K562 (cell line): ENCODE measurements around the gene FAM234A. TPM values are rescaled to one million over a fixed set of nuclear protein-coding genes. Genes with fewer than 3 reads are reported as not detected.

Experiments
- ARNT ChIP-seq, 2 experiments: fragments of 450-650 bp; IDR thresholded peaks; 2 replicates each; pipeline ENCODE4 v1.6.1; 2016; ENCODE audit warnings: mild to moderate bottlenecking in 1 of 2
- CBFA2T3 ChIP-seq: fragments of 450-650 bp; IDR thresholded peaks from 2 replicates; pipeline ENCODE4 v1.6.1; 2017
- NR2C2 ChIP-seq, 2 experiments: fragments of 200-800 bp in 1 of 2; sonication (Bioruptor generic) in 1 of 2; sonication (generic) in 1 of 2; formaldehyde crosslinking in 1 of 2; IDR thresholded peaks; 2 replicates each; pipeline versions ENCODE4 v1.6.1 to v1.8.0; 2016 to 2022; ENCODE audit warnings: mild to moderate bottlenecking in 1 of 2, missing compliant biosample characterization in 1 of 2, missing genetic modification characterization in 1 of 2, missing genetic modification reagents in 1 of 2
- SNIP1 ChIP-seq: fragments of 450-650 bp; IDR thresholded peaks from 2 replicates; pipeline ENCODE4 v1.7.1; 2017; ENCODE audit warnings: low read depth, mild to moderate bottlenecking
- TBP ChIP-seq: optimal IDR thresholded peaks from 2 replicates; pipeline ENCODE3; 2011; ENCODE audit warnings: low read depth, low read length, improper control_type of control experiment
- THAP12 ChIP-seq: fragments of 250-450 bp; sonication (Bioruptor Pico); IDR thresholded peaks from 2 replicates; pipeline ENCODE4 v1.9.0; 2021; ENCODE audit warnings: mild to moderate bottlenecking, inconsistent platforms
- UBTF ChIP-seq, 2 experiments: IDR thresholded peaks; 2 replicates each; pipeline ENCODE4 v1.6.1; 2012; ENCODE audit warnings: improper control_type of control experiment in 2 of 2, low read depth in 2 of 2, low read length in 2 of 2, borderline replicate concordance in 1 of 2
- ZNF174 ChIP-seq: fragments of 250-450 bp; sonication (Bioruptor Pico); IDR thresholded peaks from 2 replicates; pipeline ENCODE4 v1.4.0; 2020; ENCODE audit warnings: mild to moderate bottlenecking
- ZNF407 ChIP-seq: fragments of 450-650 bp; IDR thresholded peaks from 2 replicates; pipeline ENCODE4 v1.6.1; 2016; ENCODE audit warnings: low read depth
- polyA plus RNA-seq, 8 experiments: library from polyadenylated mRNA; depleted of rRNA in 4 of 8; stranded (reverse) in 5 of 8; unstranded in 3 of 8; fragments of >200 nt; fragmentation: Nextera tagmentation in 2 of 8; fragmentation: Illumina TruSeq in 1 of 8; extraction: Ambion mirVana in 2 of 8; extraction: Trizol in 1 of 8; gene quantifications; 2 replicates each; pipeline versions ENCODE4 v1.2.1 to v1.2.3, GENCODE V29; 2011 to 2014; ENCODE audit warnings: inconsistent platforms in 1 of 8, missing spikeins in 1 of 8
- total RNA-seq, 7 experiments: library from RNA; depleted of rRNA in 6 of 7; stranded (reverse); fragments of >200 nt in 6 of 7; fragmentation: Illumina TruSeq in 2 of 7; extraction: Trizol in 2 of 7; gene quantifications; 2 replicates each; pipeline versions ENCODE4 v1.2.1 to v1.2.3, GENCODE V29; 2011 to 2021; ENCODE audit warnings: low replicate concordance in 1 of 7
- TF ChIP-seq, protein P1 (sequence below), 2 experiments: fragments of 450-650 bp; conservative IDR thresholded peaks; 2 replicates each; pipeline ENCODE4 v1.6.1; 2017; ENCODE audit warnings: mild to moderate bottlenecking in 2 of 2, moderate library complexity in 2 of 2

Gene FAM234A
- total and polyA plus RNA-seq, 9 of the 15 experiments (the other 6 are each of a cell fraction or from before 2014, with no cell fraction given) = 1.0 to 47.9 (median 15.0) TPM

GRCh38 chr16:252366-253337, 18.0 kb downstream of the FAM234A start (continued):
- TF ChIP-seq, protein P1, sequence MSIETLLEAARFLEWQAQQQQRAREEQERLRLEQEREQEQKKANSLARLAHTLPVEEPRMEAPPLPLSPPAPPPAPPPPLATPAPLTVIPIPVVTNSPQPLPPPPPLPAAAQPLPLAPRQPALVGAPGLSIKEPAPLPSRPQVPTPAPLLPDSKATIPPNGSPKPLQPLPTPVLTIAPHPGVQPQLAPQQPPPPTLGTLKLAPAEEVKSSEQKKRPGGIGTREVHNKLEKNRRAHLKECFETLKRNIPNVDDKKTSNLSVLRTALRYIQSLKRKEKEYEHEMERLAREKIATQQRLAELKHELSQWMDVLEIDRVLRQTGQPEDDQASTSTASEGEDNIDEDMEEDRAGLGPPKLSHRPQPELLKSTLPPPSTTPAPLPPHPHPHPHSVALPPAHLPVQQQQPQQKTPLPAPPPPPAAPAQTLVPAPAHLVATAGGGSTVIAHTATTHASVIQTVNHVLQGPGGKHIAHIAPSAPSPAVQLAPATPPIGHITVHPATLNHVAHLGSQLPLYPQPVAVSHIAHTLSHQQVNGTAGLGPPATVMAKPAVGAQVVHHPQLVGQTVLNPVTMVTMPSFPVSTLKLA (conservative IDR thresholded peaks at IDR 0.05) = peak in 1 of 2 experiments; percentile 39; a peak in 1 of 4 replicates
- TF ChIP-seq SNIP1 = no peak
- TF ChIP-seq NR2C2 (CRISPR knock-in tag; IDR thresholded peaks at IDR 0.05) = no peak
- peak; percentile 86 for TF ChIP-seq NR2C2 (tag; IDR thresholded peaks at IDR 0.05)
- no peak for TF ChIP-seq THAP12 (CRISPR knock-in tag)
- TF ChIP-seq ARNT (IDR thresholded peaks at IDR 0.05) = peak in 1 of 2 experiments; percentile 72; a peak in 1 of 4 replicates
- no peak for TF ChIP-seq ZNF407
- TF ChIP-seq TBP = peak; percentile 31
- TF ChIP-seq UBTF (IDR thresholded peaks at IDR 0.05; ENCODE audit: borderline replicate concordance in 1 of 2, low read depth in 2 of 2, low read length in 2 of 2) = peak in 1 of 2 experiments; percentile 61; a peak in 1 of 4 replicates
- peak; percentile 30; the same call in 1 of the 2 replicates for TF ChIP-seq CBFA2T3
- no peak for TF ChIP-seq ZNF174
